Endothelial cell (in vitro differentiated cells): Measurements from ENCODE around the gene DTNBP1. TPM values are rescaled to one million over a fixed set of nuclear protein-coding genes. Genes with fewer than 3 reads are reported as not detected.
A peak's percentile ranks its signal among the peaks of the same experiment; 100 is the strongest.

Experiments used
- DNase-seq: peaks from one replicate; pipeline ENCODE4 v3.0.0; 2021; ENCODE audit warnings: low spot score
- H3K27ac Mint-ChIP-seq: one replicate; pipeline ENCODE4 v1.8.0; 2021; ENCODE audit warnings: mixed read lengths, inconsistent platforms; ENCODE audit not compliant: unreplicated experiment
- H3K27me3 Mint-ChIP-seq: one replicate; pipeline ENCODE4 v1.8.0; 2021; ENCODE audit warnings: mild to moderate bottlenecking, moderate library complexity, mixed read lengths, inconsistent platforms; ENCODE audit not compliant: unreplicated experiment
- H3K36me3 Mint-ChIP-seq: one replicate; pipeline ENCODE4 v1.8.0; 2021; ENCODE audit warnings: mild to moderate bottlenecking, low read depth, mixed read lengths, inconsistent platforms; ENCODE audit not compliant: unreplicated experiment
- H3K4me1 Mint-ChIP-seq: one replicate; pipeline ENCODE4 v1.8.0; 2021; ENCODE audit warnings: mild to moderate bottlenecking, mixed read lengths, inconsistent platforms; ENCODE audit not compliant: unreplicated experiment
- H3K4me3 Mint-ChIP-seq: one replicate; pipeline ENCODE4 v1.8.0; 2021; ENCODE audit warnings: mild to moderate bottlenecking, mixed read lengths, inconsistent platforms; ENCODE audit not compliant: unreplicated experiment
- H3K9me3 Mint-ChIP-seq: one replicate; pipeline ENCODE4 v1.8.0; 2021; ENCODE audit warnings: mixed read lengths, inconsistent platforms; ENCODE audit not compliant: unreplicated experiment
- total RNA-seq: library from RNA; stranded (reverse); fragmentation: NEBNext Ultra II Directional; extraction: Animal tissue kit (Norgen Biotek cat#: 25700); gene quantifications from one replicate; pipeline ENCODE4 v1.2.1, GENCODE V29; 2021; ENCODE audit not compliant: unreplicated experiment
- TF ChIP-seq, protein P1 (sequence below): fragments of 200-600 bp; sonication (generic); IDR thresholded peaks from one replicate; pipeline ENCODE4 v1.5.0; 2021; ENCODE audit warnings: antibody characterized with exemption; ENCODE audit not compliant: unreplicated experiment

Gene DTNBP1
- total RNA-seq, 1 donor from 2014 or later = 19.3 TPM

DNA sequence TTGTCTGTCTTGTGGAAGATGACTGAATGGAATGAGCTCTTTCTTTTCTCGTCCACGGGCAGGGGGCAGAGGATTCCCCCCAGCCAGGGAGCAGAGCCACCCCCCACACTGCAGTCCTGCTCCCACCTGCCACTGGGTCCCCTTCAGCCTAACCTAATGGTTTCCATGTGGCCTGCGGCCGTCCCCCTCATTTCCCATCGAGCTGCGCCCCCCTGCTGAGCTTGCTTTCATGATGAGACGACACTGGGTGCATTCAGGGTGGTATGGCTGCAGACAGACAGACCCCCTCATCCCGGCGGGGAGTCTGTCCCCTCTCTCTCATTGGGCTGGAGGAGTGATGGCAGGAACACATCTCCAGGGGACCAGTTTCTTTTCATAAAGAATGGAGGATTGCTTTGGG lies 140.8 kb downstream of the DTNBP1 start:
- H3K27ac Mint-ChIP-seq = no peak overlapping the region
- no peaks in the 10 kb centered on the region for H3K9me3 Mint-ChIP-seq
- TF ChIP-seq, protein P1, sequence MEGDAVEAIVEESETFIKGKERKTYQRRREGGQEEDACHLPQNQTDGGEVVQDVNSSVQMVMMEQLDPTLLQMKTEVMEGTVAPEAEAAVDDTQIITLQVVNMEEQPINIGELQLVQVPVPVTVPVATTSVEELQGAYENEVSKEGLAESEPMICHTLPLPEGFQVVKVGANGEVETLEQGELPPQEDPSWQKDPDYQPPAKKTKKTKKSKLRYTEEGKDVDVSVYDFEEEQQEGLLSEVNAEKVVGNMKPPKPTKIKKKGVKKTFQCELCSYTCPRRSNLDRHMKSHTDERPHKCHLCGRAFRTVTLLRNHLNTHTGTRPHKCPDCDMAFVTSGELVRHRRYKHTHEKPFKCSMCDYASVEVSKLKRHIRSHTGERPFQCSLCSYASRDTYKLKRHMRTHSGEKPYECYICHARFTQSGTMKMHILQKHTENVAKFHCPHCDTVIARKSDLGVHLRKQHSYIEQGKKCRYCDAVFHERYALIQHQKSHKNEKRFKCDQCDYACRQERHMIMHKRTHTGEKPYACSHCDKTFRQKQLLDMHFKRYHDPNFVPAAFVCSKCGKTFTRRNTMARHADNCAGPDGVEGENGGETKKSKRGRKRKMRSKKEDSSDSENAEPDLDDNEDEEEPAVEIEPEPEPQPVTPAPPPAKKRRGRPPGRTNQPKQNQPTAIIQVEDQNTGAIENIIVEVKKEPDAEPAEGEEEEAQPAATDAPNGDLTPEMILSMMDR = no peak
- peaks cover 28% of the 10 kb centered on the region for H3K27me3 Mint-ChIP-seq
- DNase-seq = no peak
- peaks cover 81% of the 10 kb centered on the region for H3K36me3 Mint-ChIP-seq
- H3K4me1 Mint-ChIP-seq = peaks cover 6% of the 10 kb centered on the region
- H3K4me3 Mint-ChIP-seq = no peak overlapping the region

- H3K36me3 Mint-ChIP-seq = peaks cover 76% of the 10 kb centered on the region
- TF ChIP-seq, protein P1 = no peak
- H3K27me3 Mint-ChIP-seq = peaks cover 28% of the 10 kb centered on the region
- no peaks in the 10 kb centered on the region for H3K9me3 Mint-ChIP-seq
- no peak for DNase-seq
- no peak overlapping the region for H3K4me3 Mint-ChIP-seq
- H3K27ac Mint-ChIP-seq = peak overlapping the region; percentile 18
- H3K4me1 Mint-ChIP-seq = peaks cover 6% of the 10 kb centered on the region
These were observed 141.2 kb downstream of the DTNBP1 start for GRCh38 chr6:15521582-15521981.

GRCh38 chr6:15520626-15521203 lies 142.1 kb downstream of the DTNBP1 start:
- Mint-ChIP-seq H3K4me1 (peaks cover 6% of the 10 kb centered on the region), H3K27me3 (peaks cover 26% of the 10 kb centered on the region), H3K36me3 (peaks cover 76% of the 10 kb centered on the region), H3K9me3 (no peaks in the 10 kb centered on the region), H3K27ac (peak overlapping the region; percentile 64), H3K4me3 (no peak overlapping the region)
- no peak for DNase-seq
- TF ChIP-seq, protein P1 = no peak

DNA sequence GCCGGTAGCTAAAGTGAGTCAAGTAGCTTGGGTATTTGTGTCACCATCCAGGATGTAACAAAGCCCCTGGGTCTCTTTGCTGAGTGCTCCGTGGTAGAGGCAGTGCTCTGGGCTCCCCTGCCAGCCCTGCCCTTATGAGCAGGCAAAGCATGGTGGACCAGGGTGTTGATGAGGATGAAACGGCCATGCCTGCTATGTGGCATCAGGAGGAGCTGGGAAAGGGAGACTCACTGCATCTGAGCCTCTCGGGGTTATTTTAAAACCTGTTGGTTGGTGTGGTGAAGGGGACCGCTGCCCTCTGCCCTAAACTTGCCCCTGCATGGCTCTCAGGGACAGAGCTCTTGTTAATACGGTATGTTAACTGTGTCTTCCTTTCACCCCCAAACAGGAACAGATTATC lies 143.1 kb downstream of the DTNBP1 start:
- H3K9me3 Mint-ChIP-seq = no peaks in the 10 kb centered on the region
- H3K36me3 Mint-ChIP-seq = peaks cover 69% of the 10 kb centered on the region
- H3K27ac Mint-ChIP-seq = peak overlapping the region; percentile 23
- H3K27me3 Mint-ChIP-seq = peaks cover 24% of the 10 kb centered on the region
- TF ChIP-seq, protein P1 = no peak
- peaks cover 6% of the 10 kb centered on the region for H3K4me1 Mint-ChIP-seq
- no peak for DNase-seq
- H3K4me3 Mint-ChIP-seq = no peak overlapping the region

- Mint-ChIP-seq H3K9me3 (no peaks in the 10 kb centered on the region), H3K27ac (peak overlapping the region; percentile 8), H3K36me3 (peaks cover 70% of the 10 kb centered on the region), H3K27me3 (peaks cover 26% of the 10 kb centered on the region), H3K4me1 (peaks cover 9% of the 10 kb centered on the region), H3K4me3 (peak overlapping the region; percentile 52)
- no peak for DNase-seq
- TF ChIP-seq, protein P1 = no peak
These were observed 143.9 kb downstream of the DTNBP1 start for GRCh38 chr6:15518878-15519277.
